GM21526 (cell line): ENCODE measurements around the gene AR.
A peak's percentile ranks its signal among the peaks of the same experiment; 100 is the strongest.

Source experiments
- ATAC-seq: cut with Tn5 transposase; IDR thresholded peaks from one replicate; pipeline ENCODE4 v1.9.1; 2021; ENCODE audit warnings: moderate library complexity; ENCODE audit not compliant: unreplicated experiment, low FRiP score

AR gene

GRCh38 chrX:67543818-67544217 is at the start of gene AR:
Gene AR, plus strand, starts transcription at chrX:67544021. Its CDS starts 1,126 bp downstream, at chrX:67545147.
- no peak for ATAC-seq

GRCh38 chrX:67500617-67501016 is 43.2 kb upstream of the AR start:
- ATAC-seq: no peak

GRCh38 chrX:67503004-67503403 is 40.8 kb upstream of the AR start:
- no peak for ATAC-seq

- no peak for ATAC-seq
Observed at GRCh38 chrX:67503453-67503852, 40.4 kb upstream of the AR start.

GRCh38 chrX:67520671-67521070 is 23.1 kb upstream of the AR start:
- no peak for ATAC-seq

GRCh38 chrX:67523002-67523681 is 20.7 kb upstream of the AR start:
- no peak for ATAC-seq

- no peak for ATAC-seq
Observed at GRCh38 chrX:67523932-67524331, 19.9 kb upstream of the AR start.

- no peak for ATAC-seq
Observed at GRCh38 chrX:67524428-67524827, 19.4 kb upstream of the AR start.

- no peak for ATAC-seq
Observed at GRCh38 chrX:67524950-67525691, 18.7 kb upstream of the AR start.

- no peak for ATAC-seq
Observed at GRCh38 chrX:67536564-67536963, 7.3 kb upstream of the AR start.

- no peak for ATAC-seq
Observed at GRCh38 chrX:67538383-67538782, 5.4 kb upstream of the AR start.

- ATAC-seq: no peak
Observed at GRCh38 chrX:67544281-67545035, 637 bp downstream of the AR start.

- ATAC-seq: no peak
Observed at GRCh38 chrX:67545036-67545821, 1.4 kb downstream of the AR start.

- ATAC-seq: no peak
Observed at GRCh38 chrX:67545893-67546495, 2.2 kb downstream of the AR start.

GRCh38 chrX:67546496-67547423 is 2.9 kb downstream of the AR start:
- ATAC-seq: no peak

GRCh38 chrX:67555578-67556203 is 11.9 kb downstream of the AR start:
- ATAC-seq: peak; percentile 71

- no peak for ATAC-seq
Observed at GRCh38 chrX:67558267-67558666, 14.4 kb downstream of the AR start.

GRCh38 chrX:67563469-67564448 is 19.9 kb downstream of the AR start:
- no peak for ATAC-seq
